Fibroblast of the aortic adventitia (primary cell): ENCODE data around the gene DIAPH3. TPM values are rescaled to one million over a fixed set of nuclear protein-coding genes. Genes with fewer than 3 reads are reported as not detected.

Experiments
- DNase-seq: peaks from one replicate; pipeline ENCODE4 v3.0.0-alpha.2; 2010; ENCODE audit warnings: low read depth
- H3K4me3 ChIP-seq: 2 replicates; pipeline ENCODE4 v1.5.1; 2011; ENCODE audit warnings: low read depth, mild to moderate bottlenecking, control low read depth, low read length, moderate library complexity
- CTCF ChIP-seq: IDR thresholded peaks from 2 replicates; pipeline ENCODE4 v1.5.1; 2011; ENCODE audit warnings: mild to moderate bottlenecking, low read length, control low read depth, inconsistent platforms; ENCODE audit not compliant: insufficient read depth
- total RNA-seq: library from RNA; depleted of rRNA; stranded (reverse); fragments of >200 nt; gene quantifications from 2 replicates; pipeline ENCODE4 v1.2.3, GENCODE V29; 2012; ENCODE audit warnings: low replicate concordance

DIAPH3 gene
- total RNA-seq, 1 donor = 40.9 TPM

- peak; percentile 45 for DNase-seq
- TF ChIP-seq CTCF = no peak
- H3K4me3 ChIP-seq = no peak overlapping the region
Observed at GRCh38 chr13:60152904-60153303, 10.8 kb downstream of the DIAPH3 start.

DNA sequence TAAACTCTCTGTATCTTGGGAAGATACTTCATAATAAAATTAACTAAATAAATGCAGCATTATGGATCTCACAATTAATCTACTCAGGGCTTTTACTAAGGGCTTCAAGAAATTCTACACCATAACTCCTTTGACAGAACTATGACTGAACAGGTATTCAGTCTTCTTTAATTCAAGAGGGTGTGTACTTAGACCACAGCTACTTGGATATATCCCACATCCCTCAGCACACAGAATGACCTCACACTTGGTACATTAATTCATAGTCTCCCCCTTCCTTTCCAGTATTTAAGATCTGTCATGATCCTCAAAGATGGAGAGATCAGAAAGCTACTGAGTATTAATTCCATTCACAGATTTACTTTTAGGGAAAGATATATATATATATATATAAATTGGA, 11.6 kb downstream of the DIAPH3 start:
- TF ChIP-seq CTCF = no peak
- H3K4me3 ChIP-seq = no peak overlapping the region

DNA sequence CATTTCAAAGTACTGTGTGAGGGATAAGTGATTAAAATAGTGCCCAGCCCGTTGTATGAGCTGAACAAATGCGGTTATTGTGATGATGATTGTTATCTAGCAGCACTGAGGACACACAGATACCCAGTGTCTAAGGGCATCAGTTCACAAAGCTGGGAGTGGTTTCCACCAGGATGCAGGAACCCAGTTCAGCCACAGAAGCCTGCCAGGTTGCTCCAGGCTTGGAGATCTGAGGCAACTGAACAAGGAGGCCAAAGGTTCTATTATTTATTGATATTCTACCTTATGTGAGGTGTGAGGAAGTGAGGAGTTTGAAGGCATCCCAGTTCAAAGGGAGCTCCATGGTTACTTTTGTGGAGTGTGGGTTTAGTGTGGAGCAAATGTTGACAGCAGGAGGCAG, 13.2 kb downstream of the DIAPH3 start:
- no peak for TF ChIP-seq CTCF
- no peak overlapping the region for H3K4me3 ChIP-seq
- DNase-seq = no peak

More for the DNA sequence above, 11.6 kb downstream of the DIAPH3 start:
- no peak for DNase-seq

DNA sequence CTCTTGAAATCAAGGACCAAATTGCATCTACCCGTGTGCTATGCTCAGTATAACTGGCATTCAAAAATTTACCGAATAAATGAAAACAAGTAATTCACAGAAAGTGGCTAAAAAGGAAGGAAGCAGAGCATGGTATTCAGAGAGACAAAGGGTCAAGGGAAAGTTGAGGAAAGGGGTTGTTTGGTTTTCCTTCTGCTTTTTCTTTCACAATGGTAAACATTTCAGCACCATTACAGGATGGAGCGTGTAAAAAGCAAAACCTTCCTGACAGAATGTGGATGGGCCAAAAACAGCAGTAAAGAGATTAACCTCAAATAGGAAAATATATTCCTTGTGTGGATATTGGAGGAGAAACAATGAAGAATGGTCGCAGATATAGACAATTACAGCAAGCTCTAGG, 14.8 kb downstream of the DIAPH3 start:
- no peak for DNase-seq
- no peak for TF ChIP-seq CTCF

DNA sequence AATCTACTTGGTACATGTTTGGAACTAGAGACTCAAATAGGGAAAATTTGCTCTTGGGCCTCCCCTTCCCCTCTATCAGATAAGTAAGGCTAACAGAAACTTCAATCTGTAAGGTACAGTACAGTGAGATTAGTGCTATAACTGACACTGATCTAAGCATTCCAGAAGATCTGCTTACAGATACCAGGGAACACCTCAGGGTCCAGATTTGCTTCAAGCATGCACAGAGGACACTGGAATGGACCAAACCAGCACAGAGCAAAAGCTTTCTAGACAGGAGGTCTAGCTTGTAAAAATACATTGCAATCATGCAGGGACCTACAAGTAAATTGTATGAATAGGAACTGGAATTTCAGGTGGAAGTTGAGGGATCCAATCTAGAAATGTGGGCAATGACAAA, 16.4 kb downstream of the DIAPH3 start:
- H3K4me3 ChIP-seq = no peak overlapping the region
- TF ChIP-seq CTCF = no peak
- DNase-seq = no peak

More for the DNA sequence above, 14.8 kb downstream of the DIAPH3 start:
- H3K4me3 ChIP-seq = no peak overlapping the region

DNA sequence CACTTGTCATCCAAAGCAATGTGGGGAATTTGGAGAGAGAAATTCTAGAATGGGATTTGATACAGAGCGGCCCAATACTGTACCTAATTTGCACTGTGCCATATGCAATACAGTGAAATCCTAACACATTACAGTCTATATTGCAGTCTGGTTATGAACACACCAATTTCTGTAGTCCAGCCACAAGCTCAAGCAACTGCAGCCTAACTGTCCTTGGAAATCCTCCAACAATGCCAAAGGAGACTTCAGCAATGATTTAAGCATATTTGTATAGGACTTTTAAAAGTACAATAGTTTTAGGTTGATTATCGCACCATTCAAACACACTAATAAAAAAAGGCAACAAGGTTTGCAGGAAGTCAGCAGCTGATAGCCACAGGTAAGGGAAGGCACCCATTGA, 17.3 kb downstream of the DIAPH3 start:
- peak; percentile 53 for DNase-seq
- no peak overlapping the region for H3K4me3 ChIP-seq
- no peak for TF ChIP-seq CTCF

DNA sequence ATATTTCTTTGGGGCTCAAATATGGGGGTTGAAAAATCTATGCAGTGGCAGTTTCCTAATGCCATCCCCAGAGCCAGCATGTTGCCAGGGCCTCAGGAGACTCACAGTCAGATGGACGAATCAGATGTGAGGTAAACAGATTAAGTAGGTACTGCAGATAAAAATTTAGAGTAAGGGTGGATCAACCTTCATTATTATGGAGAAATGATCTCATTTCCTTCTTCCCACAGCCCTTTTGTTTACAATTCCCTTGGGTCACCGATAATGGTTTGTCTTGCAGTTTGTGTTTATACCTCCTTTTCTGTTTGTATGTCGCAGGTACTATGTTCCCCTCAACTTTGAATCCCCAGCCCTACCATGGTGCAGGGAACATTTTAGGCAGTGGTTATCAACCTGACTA, 20.0 kb downstream of the DIAPH3 start:
- no peak overlapping the region for H3K4me3 ChIP-seq
- DNase-seq = no peak
- TF ChIP-seq CTCF = no peak
